ENCODE results near the gene ACAT2.

DNA sequence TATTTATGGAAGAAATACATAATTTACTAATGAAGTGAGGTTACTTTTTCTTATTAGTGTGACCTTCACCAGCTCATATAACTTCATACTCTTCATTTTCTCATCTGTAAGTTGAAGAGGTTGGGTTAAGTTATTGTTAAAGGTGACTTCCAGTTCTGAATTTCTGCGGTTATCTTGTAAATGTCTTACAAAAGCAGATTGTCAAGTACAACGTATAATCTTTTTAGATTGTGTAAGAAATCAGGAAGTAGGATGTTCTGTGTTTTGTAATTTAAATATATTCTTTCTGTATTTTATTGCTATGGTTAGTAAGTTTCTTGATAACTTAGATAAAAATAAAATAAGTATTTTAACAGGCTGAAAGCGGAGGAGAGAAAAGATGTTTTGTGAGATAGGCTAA lies 22.5 kb upstream of the ACAT2 start:
- no peak for TF ChIP-seq POLR2A (IDR thresholded peaks at IDR 0.05)
- TF ChIP-seq, protein P1, sequence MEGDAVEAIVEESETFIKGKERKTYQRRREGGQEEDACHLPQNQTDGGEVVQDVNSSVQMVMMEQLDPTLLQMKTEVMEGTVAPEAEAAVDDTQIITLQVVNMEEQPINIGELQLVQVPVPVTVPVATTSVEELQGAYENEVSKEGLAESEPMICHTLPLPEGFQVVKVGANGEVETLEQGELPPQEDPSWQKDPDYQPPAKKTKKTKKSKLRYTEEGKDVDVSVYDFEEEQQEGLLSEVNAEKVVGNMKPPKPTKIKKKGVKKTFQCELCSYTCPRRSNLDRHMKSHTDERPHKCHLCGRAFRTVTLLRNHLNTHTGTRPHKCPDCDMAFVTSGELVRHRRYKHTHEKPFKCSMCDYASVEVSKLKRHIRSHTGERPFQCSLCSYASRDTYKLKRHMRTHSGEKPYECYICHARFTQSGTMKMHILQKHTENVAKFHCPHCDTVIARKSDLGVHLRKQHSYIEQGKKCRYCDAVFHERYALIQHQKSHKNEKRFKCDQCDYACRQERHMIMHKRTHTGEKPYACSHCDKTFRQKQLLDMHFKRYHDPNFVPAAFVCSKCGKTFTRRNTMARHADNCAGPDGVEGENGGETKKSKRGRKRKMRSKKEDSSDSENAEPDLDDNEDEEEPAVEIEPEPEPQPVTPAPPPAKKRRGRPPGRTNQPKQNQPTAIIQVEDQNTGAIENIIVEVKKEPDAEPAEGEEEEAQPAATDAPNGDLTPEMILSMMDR (IDR thresholded peaks at IDR 0.05) = no peak
